ENCODE measurements around the gene FDXR. TPM values are rescaled to one million over a fixed set of nuclear protein-coding genes. Genes with fewer than 3 reads are reported as not detected.

Gene FDXR
- total RNA-seq, 1 donor from 2014 or later, result 93.1 TPM

DNA sequence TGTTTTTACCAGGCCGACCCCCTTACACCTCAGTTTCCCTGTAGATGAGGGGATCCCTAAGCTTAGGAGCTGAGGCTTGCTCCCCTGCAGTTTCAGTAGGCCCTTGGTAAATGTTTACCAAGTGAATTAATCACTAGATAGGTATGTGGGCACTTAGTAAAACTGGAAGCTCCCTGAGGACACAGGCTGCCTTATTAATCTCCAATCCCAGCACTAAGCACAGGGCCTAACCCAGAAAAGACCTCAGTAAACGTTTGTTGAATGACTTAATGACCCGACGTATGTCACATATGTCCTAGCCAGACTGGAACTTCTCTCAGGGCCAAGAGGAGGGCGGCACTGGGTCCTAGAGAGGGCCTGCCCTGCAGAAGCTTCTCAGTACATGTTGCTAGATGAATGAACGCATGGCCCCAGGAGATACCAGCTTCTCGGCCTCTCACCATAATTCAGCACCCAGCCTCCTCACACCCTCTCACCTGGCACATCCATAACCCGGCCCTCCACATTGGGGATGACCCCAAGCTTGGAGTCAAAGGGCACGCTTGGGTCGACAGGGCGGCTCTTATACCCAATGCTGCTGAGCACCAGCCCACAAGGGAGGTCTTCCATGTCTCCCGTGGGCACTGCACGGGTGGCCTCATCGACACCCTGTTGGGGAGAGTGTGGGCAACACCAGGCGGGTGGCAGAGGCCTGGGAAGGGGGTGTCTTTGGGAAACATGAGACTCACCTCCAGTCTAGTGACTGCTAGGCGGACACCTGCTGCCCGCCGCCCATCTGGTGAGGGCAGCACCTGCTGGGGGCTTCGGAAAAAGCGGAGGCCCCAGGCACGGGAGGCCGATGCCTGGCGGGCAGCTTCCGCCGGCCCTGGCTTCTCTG is 9.1 kb downstream of the FDXR start:
- H3K4me3 ChIP-seq, result no peak overlapping the region
- TF ChIP-seq, protein P1, sequence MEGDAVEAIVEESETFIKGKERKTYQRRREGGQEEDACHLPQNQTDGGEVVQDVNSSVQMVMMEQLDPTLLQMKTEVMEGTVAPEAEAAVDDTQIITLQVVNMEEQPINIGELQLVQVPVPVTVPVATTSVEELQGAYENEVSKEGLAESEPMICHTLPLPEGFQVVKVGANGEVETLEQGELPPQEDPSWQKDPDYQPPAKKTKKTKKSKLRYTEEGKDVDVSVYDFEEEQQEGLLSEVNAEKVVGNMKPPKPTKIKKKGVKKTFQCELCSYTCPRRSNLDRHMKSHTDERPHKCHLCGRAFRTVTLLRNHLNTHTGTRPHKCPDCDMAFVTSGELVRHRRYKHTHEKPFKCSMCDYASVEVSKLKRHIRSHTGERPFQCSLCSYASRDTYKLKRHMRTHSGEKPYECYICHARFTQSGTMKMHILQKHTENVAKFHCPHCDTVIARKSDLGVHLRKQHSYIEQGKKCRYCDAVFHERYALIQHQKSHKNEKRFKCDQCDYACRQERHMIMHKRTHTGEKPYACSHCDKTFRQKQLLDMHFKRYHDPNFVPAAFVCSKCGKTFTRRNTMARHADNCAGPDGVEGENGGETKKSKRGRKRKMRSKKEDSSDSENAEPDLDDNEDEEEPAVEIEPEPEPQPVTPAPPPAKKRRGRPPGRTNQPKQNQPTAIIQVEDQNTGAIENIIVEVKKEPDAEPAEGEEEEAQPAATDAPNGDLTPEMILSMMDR (IDR thresholded peaks at IDR 0.05), result no peak
- H3K36me3 ChIP-seq, result no peaks in the 10 kb centered on the region
- no peak for DNase-seq (ENCODE audit: low spot score in 2 of 2)
- H3K4me1 ChIP-seq, result peaks cover 8 to 15% of the 10 kb centered on the region in 2 donors
- no peak overlapping the region for H3K27ac ChIP-seq
- no peaks in the 10 kb centered on the region for H3K9me3 ChIP-seq
- intact Hi-C loops (cut with DNase I), result loop anchor here (2.0 kb wide), 2 partner anchors 21 to 73 kb away; no protein-coding TSS in a partner anchor
- H3K27me3 ChIP-seq, result peaks cover 12% of the 10 kb centered on the region

DNA sequence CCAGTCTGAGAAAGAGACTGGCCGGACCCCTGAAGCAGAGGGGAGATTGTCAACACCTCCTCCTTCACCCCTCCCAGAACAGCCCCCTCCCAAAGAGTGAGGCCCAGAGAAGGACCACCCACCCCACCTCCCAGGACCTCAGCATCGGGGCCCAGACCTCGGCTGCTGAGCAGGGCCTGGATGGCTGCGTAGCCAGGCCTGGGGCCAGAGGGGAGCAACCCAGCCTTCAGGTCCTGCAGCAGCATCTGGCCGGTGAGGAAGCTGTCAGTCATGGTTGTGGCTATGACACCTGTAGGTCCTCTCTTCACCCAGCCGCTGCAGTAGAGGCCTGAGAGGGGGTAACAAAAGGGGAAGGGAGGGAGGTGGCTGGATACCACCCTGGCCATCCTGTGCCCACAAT is 9.9 kb downstream of the FDXR start:
- peaks cover 12% of the 10 kb centered on the region for H3K27me3 ChIP-seq

DNA sequence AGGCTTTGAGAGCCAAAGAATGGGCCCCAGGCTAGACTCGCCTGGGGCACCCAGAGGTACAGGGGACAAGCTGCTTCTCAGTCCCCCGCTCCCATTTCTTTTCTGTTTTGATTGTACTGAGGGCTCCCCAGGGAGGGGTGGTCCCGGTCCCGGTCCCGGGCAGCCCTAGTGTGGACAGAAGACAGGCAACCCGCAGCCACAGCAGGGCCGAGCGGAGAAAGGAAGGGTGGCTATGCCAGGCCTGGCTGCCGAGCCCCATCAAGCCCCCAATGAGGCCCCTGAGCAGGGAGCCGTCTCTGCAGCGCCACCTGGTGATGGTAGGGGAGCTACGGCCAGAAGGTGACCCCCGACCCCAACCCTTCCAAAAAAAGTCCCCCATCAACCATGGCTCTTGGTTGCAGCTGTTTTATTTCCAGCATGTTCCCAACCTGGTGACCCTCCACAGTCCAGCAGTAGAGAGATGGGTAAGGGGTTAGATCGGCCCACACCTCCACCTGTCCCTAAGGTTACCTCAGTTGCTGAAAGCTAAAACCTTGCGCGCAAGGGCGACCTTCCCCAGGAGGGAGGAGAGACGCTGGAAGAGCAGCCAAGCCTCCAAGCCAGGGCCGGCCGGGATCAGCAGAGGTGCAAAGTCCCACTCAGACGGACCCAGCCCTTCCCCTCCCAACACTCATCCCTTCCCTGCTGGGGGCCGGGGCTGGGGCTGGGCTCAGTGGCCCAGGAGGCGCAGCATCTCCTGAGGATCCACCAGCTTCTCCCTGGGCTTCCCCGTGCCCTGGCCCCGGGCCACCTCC is 10.5 kb downstream of the FDXR start:
- peaks cover 12% of the 10 kb centered on the region for H3K27me3 ChIP-seq
- no peak overlapping the region for H3K27ac ChIP-seq
- H3K4me1 ChIP-seq, result peaks cover 8 to 15% of the 10 kb centered on the region in 2 donors
- peak overlapping the region; percentile 23 to 56 for H3K4me3 ChIP-seq
- peak in 1 of 2 donors; percentile 76 for DNase-seq (ENCODE audit: low spot score in 2 of 2)
- TF ChIP-seq, protein P1 (IDR thresholded peaks at IDR 0.05), result peak; percentile 46 to 62 (median 57)
- no peaks in the 10 kb centered on the region for H3K36me3 ChIP-seq
- H3K9me3 ChIP-seq, result no peaks in the 10 kb centered on the region
- intact Hi-C loops (cut with DNase I), result no loop called here

More for the DNA sequence above, 9.9 kb downstream of the FDXR start:
- no peaks in the 10 kb centered on the region for H3K9me3 ChIP-seq
- TF ChIP-seq, protein P1 (IDR thresholded peaks at IDR 0.05), result no peak
- H3K4me3 ChIP-seq, result no peak overlapping the region
- no peak for DNase-seq (ENCODE audit: low spot score in 2 of 2)
- H3K27ac ChIP-seq, result no peak overlapping the region
- no peaks in the 10 kb centered on the region for H3K36me3 ChIP-seq
- intact Hi-C loops (cut with DNase I), result no loop called here
- H3K4me1 ChIP-seq, result peaks cover 8 to 15% of the 10 kb centered on the region in 2 donors

DNA sequence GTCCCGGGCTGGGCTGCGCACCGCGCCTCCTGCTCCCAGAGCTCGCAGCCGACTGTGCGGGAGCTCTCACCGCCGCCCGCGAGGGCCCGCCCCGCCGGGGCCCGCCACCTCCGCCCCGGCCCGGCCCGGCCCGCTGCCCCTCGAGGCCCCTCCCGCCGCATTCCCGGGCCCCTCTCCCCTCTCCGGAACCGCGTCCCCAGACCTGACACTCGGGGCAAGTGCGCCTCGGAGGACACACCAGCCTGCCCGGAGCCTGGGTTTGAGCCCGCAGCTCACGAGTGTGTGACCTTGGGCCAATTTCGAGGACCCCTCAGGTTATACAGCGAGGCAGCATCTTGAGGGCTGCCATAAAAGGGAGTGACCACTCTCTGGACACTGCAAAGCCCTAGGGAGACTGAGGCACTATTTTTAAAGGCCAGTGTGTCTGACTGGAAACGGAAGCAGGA is 11.1 kb downstream of the FDXR start:
- Histone ChIP-seq H3K36me3 (no peaks in the 10 kb centered on the region), H3K4me3 (peak overlapping the region; percentile 23 to 56), H3K27ac (no peak overlapping the region), H3K4me1 (peaks cover 8 to 15% of the 10 kb centered on the region in 2 donors), H3K9me3 (no peaks in the 10 kb centered on the region), H3K27me3 (peaks cover 12% of the 10 kb centered on the region)
- intact Hi-C loops (cut with DNase I), result no loop called here
- no peak for DNase-seq (ENCODE audit: low spot score in 2 of 2)
- TF ChIP-seq, protein P1 (IDR thresholded peaks at IDR 0.05), result no peak

DNA sequence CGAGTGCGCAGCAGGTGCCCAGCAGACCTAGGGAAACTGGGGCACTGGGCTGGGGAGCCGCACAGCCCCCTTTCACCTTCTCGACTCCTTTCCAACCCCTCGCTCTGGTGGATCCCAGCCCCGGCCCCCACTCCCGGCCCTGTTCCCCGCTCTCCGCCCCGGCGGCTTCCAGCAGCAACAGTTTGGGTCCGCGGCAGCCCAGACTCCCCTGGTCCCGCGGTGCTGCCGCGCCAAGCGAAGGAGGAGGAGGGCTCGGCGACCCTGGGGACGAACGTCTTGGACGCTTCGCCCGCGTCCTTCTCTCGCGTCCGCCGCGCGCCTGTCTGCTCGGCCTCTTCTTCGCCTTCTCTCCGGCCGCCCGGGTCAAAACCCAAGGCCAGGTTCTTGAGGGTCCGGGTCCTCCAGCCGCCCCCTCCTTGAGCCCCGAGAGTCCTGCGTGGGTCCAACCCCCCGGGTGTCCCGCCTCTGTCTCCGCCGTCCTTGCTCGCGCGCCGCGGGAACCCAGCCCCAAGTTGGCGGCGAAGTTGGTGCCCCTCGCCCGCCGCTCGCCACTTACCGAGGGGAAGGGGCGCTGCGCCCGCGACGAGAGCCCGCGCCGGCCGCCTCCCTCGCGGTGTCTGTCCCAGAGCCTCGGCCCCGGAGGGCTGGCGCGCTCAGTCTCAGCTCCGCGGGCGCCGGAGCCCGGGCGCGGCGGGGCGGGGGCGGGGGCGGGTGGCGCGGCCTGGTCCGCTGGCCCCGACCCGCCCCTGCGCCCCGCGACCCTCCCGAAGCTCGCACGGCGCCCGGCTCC is 11.7 kb downstream of the FDXR start:
- no peak for DNase-seq (ENCODE audit: low spot score in 2 of 2)
- Histone ChIP-seq H3K27ac (no peak overlapping the region), H3K4me1 (peaks cover 8 to 15% of the 10 kb centered on the region in 2 donors), H3K4me3 (peak overlapping the region; percentile 43 to 56), H3K36me3 (no peaks in the 10 kb centered on the region), H3K27me3 (peaks cover 12% of the 10 kb centered on the region), H3K9me3 (no peaks in the 10 kb centered on the region)
- intact Hi-C loops (cut with DNase I), result no loop called here
- TF ChIP-seq, protein P1 (IDR thresholded peaks at IDR 0.05), result no peak
